HepG2 (cell line): ENCODE data around the gene CAT. TPM values are rescaled to one million over a fixed set of nuclear protein-coding genes. Genes with fewer than 3 reads are reported as not detected.

Source experiments
- ATAC-seq: fragments of 200-7000 bp; cut with Tn5 transposase; 3 replicates; pipeline ENCODE4 v1.9.1; 2020; ENCODE audit warnings: mild to moderate bottlenecking, moderate library complexity
- BruUV-seq: library from RNA; stranded (reverse); fragments of 400-500 nt; replicated peaks from 2 replicates; lab custom pipeline; 2021; lab: Mats Ljungman, UMichigan
- CTCF ChIA-PET: fragments of 300-600 bp; formaldehyde crosslinking; extraction: SDS; loops from one replicate; lab custom pipeline; 2021; ENCODE audit warnings: low total read pairs, inconsistent platforms, low intra/inter-chr PET ratio; lab: Yijun Ruan, JAX
- POLR2A ChIA-PET: fragments of 350-600 bp; sonication (Branson Sonifier 250); formaldehyde crosslinking; loops from one replicate; lab custom pipeline; 2020; ENCODE audit warnings: antibody characterized with exemption, inconsistent platforms; lab: Yijun Ruan, JAX
- DNase-seq: peaks from one replicate; pipeline ENCODE4 v3.0.0-alpha.2; 2015; ENCODE audit warnings: low spot score
- FAIRE-seq: peaks from 3 replicates; lab custom pipeline; 2011; peaks lifted over from hg19 to GRCh38; lab: Jason Lieb, UNC
- H2AFZ ChIP-seq: one replicate; pipeline ENCODE4 v1.6.1; 2011; ENCODE audit warnings: low read length, inconsistent platforms
- H3K27ac ChIP-seq: fragments of 300-600 bp; 3 replicates; pipeline ENCODE4 v1.8.0; 2011; ENCODE audit warnings: mixed run types, mild to moderate bottlenecking, mixed read lengths, low read length, inconsistent platforms; ENCODE audit not compliant: insufficient read depth; ENCODE audit errors: extremely low read length
- H3K27me3 ChIP-seq, 2 experiments: fragments of 200-600 bp in 1 of 2; 2 replicates in 1 of 2; 3 replicates in 1 of 2; pipeline versions ENCODE4 v1.6.0 to v1.8.0; 2011; ENCODE audit warnings: low read length in 2 of 2, mild to moderate bottlenecking in 2 of 2, moderate library complexity in 2 of 2, inconsistent platforms in 1 of 2; ENCODE audit not compliant: insufficient read depth in 2 of 2, control insufficient read depth in 1 of 2
- H3K36me3 ChIP-seq, 2 experiments: fragments of 200-600 bp in 1 of 2; replicated peaks in 1 of 2; 2 replicates in 1 of 2; 3 replicates in 1 of 2; pipeline versions ENCODE4 v1.5.1 to v1.8.0; 2011; ENCODE audit warnings: low read length in 2 of 2, inconsistent platforms in 1 of 2; ENCODE audit not compliant: insufficient read depth in 2 of 2, control insufficient read depth in 1 of 2
- H3K4me1 ChIP-seq: 2 replicates; pipeline ENCODE4 v1.5.1; 2012; ENCODE audit warnings: low read length, inconsistent platforms; ENCODE audit not compliant: insufficient read depth
- H3K4me2 ChIP-seq: 2 replicates; pipeline ENCODE4 v1.6.0; 2011; ENCODE audit warnings: low read depth, low read length, inconsistent platforms
- H3K4me3 ChIP-seq, 3 experiments: fragments of 200-600 bp in 1 of 3; sonication (generic), shearing (Covaris generic) in 1 of 3; replicated peaks in 1 of 3; 2 replicates each; pipeline ENCODE4 v1.5.1; 2011 to 2016; ENCODE audit warnings: low read length in 3 of 3, inconsistent platforms in 2 of 3, low read depth in 2 of 3, mild to moderate bottlenecking in 2 of 3, control low read depth in 1 of 3, mixed read lengths in 1 of 3; ENCODE audit not compliant: insufficient read depth in 1 of 3
- H3K79me2 ChIP-seq: one replicate; pipeline ENCODE4 v1.6.1; 2011; ENCODE audit warnings: low read length, inconsistent platforms; ENCODE audit not compliant: insufficient read depth
- H3K9ac ChIP-seq: 2 replicates; pipeline ENCODE4 v1.6.0; 2011; ENCODE audit warnings: mild to moderate bottlenecking, low read depth, low read length, inconsistent platforms; ENCODE audit not compliant: insufficient read depth
- H3K9me3 ChIP-seq: 2 replicates; pipeline ENCODE4 v1.5.1; 2012; ENCODE audit warnings: mild to moderate bottlenecking, low read length
- H4K20me1 ChIP-seq: 2 replicates; pipeline ENCODE4 v1.6.0; 2011; ENCODE audit warnings: inconsistent platforms, mild to moderate bottlenecking, low read length, moderate library complexity; ENCODE audit not compliant: insufficient read depth
- AGO1 ChIP-seq: fragments of 200-400 bp; formaldehyde crosslinking; IDR thresholded peaks from 2 replicates; pipeline ENCODE4 v1.6.1; 2017; ENCODE audit warnings: mild to moderate bottlenecking, low read depth, low read length, moderate library complexity; ENCODE audit not compliant: poor library complexity, severe bottlenecking
- POLR2AphosphoS5 ChIP-seq: IDR thresholded peaks from 2 replicates; pipeline ENCODE4 v1.6.1; 2012; ENCODE audit warnings: low read depth, low read length
- PPARG ChIP-seq: conservative IDR thresholded peaks from 2 replicates; pipeline ENCODE4 v1.6.1; 2016; ENCODE audit warnings: missing biosample characterization, missing genetic modification reagents
- SMAD1 ChIP-seq: sonication (generic); formaldehyde crosslinking; IDR thresholded peaks from 2 replicates; pipeline ENCODE4 v1.4.0; 2020; ENCODE audit warnings: missing genetic modification reagents, low read depth, mild to moderate bottlenecking, borderline replicate concordance
- YY1 ChIP-seq: IDR thresholded peaks from 2 replicates; pipeline ENCODE4 v1.6.1; 2011; ENCODE audit warnings: low read length, low read depth, moderate library complexity, mild to moderate bottlenecking; ENCODE audit not compliant: insufficient read depth, insufficient replicate concordance
- ZMAT3 ChIP-seq: sonication (generic); formaldehyde crosslinking; conservative IDR thresholded peaks from 2 replicates; pipeline ENCODE4 v1.7.0; 2021; ENCODE audit warnings: missing genetic modification reagents
- ZNF784 ChIP-seq: sonication (generic); formaldehyde crosslinking; IDR thresholded peaks from 2 replicates; pipeline ENCODE4 v1.5.1; 2020; ENCODE audit warnings: missing genetic modification reagents, mild to moderate bottlenecking, borderline replicate concordance
- in situ Hi-C: cut with HindIII; loops from 2 replicates; pipeline ENCODE4 v1.10.0; 2017; ENCODE audit warnings: low pct_unique_long_range_greater_than_20kb; ENCODE audit not compliant: extremely low pct_ligation_motif_present
- intact Hi-C: fragments of 100-400 bp; cut with micrococcal nuclease; formaldehyde crosslinking; loops from one replicate; pipeline ENCODE4 v1.10.0; 2022; ENCODE audit not compliant: unreplicated experiment
- polyA plus RNA-seq, 8 experiments: library from polyadenylated mRNA; depleted of rRNA in 3 of 8; stranded (reverse) in 7 of 8; unstranded in 1 of 8; fragments of >200 nt; fragmentation: Illumina TruSeq in 4 of 8; extraction: Trizol in 4 of 8; gene quantifications; 2 replicates each; pipeline versions ENCODE4 v1.2.1 to v1.2.3, GENCODE V29; 2011 to 2016; ENCODE audit warnings: low read depth in 4 of 8, missing spikeins in 1 of 8, mixed read lengths in 1 of 8; ENCODE audit not compliant: insufficient read depth in 1 of 8
- total RNA-seq, 5 experiments: library from RNA; depleted of rRNA; stranded (reverse); fragments of >200 nt; fragmentation: Illumina TruSeq; extraction: Trizol; gene quantifications; 2 replicates each; pipeline ENCODE4 v1.2.3, GENCODE V29; 2016; ENCODE audit warnings: low read depth in 1 of 5
- TF ChIP-seq, protein P1 (sequence below): sonication (generic); formaldehyde crosslinking; IDR thresholded peaks from 2 replicates; pipeline ENCODE4 v1.9.0; 2021; ENCODE audit warnings: missing genetic modification reagents, borderline replicate concordance

The CAT gene
- total and polyA plus RNA-seq, 2 of the 13 experiments (the other 11 are each of a cell fraction or from before 2014, with no cell fraction given): 107 to 136 TPM

GRCh38 chr11:34509336-34509876 is 70.7 kb downstream of the CAT start (continued):
- no peak for TF ChIP-seq YY1

- POLR2A ChIA-PET: no interaction called here
- in situ Hi-C loops: loop anchor here (5.0 kb wide), 1 partner anchor 382 kb away; no protein-coding TSS in a partner anchor
- FAIRE-seq: no peak
These were observed 71.5 kb downstream of the CAT start for GRCh38 chr11:34510218-34510617.

More at GRCh38 chr11:34510218-34510617, 71.5 kb downstream of the CAT start:
- Histone ChIP-seq H3K4me2 (no peak overlapping the region), H3K27me3 (no peaks in the 10 kb centered on the region; a peak in 1 of 5 replicates), H3K79me2 (no peaks in the 10 kb centered on the region), H3K4me3 (no peak overlapping the region), H3K27ac (no peak overlapping the region), H4K20me1 (no peaks in the 10 kb centered on the region), H3K4me1 (peaks cover 62% of the 10 kb centered on the region), H3K9me3 (no peaks in the 10 kb centered on the region), H3K9ac (no peak overlapping the region), H3K36me3 (no peaks in the 10 kb centered on the region), H2AFZ (no peak overlapping the region)
- ATAC-seq (no peak), DNase-seq (peak; percentile 28)
- intact Hi-C loops: loop anchor here (5.0 kb wide), 1 partner anchor 37 kb away; no protein-coding TSS in a partner anchor
- CTCF ChIA-PET: no interaction called here
- TF ChIP-seq ZMAT3 (CRISPR knock-in tag) (no peak), AGO1 (no peak), ZNF784 (CRISPR knock-in tag) (no peak), PPARG (no peak), POLR2AphosphoS5 (no peak), SMAD1 (CRISPR knock-in tag) (no peak)
- TF ChIP-seq, protein P1, sequence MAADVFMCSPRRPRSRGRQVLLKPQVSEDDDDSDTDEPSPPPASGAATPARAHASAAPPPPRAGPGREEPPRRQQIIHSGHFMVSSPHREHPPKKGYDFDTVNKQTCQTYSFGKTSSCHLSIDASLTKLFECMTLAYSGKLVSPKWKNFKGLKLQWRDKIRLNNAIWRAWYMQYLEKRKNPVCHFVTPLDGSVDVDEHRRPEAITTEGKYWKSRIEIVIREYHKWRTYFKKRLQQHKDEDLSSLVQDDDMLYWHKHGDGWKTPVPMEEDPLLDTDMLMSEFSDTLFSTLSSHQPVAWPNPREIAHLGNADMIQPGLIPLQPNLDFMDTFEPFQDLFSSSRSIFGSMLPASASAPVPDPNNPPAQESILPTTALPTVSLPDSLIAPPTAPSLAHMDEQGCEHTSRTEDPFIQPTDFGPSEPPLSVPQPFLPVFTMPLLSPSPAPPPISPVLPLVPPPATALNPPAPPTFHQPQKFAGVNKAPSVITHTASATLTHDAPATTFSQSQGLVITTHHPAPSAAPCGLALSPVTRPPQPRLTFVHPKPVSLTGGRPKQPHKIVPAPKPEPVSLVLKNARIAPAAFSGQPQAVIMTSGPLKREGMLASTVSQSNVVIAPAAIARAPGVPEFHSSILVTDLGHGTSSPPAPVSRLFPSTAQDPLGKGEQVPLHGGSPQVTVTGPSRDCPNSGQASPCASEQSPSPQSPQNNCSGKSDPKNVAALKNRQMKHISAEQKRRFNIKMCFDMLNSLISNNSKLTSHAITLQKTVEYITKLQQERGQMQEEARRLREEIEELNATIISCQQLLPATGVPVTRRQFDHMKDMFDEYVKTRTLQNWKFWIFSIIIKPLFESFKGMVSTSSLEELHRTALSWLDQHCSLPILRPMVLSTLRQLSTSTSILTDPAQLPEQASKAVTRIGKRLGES (CRISPR knock-in tag): no peak
- no TSS peak for BruUV-seq
